GM21360 (cell line): ENCODE measurements around the gene SPRTN.
"Not testable (repeated sequence)": the region's sequence is repeated elsewhere in the genome, so short reads cannot be mapped to it uniquely, and the experiment has no call there.

Source experiments
- ATAC-seq: cut with Tn5 transposase; IDR thresholded peaks from one replicate; pipeline ENCODE4 v1.9.1; 2021; ENCODE audit warnings: mild to moderate bottlenecking, moderate library complexity; ENCODE audit not compliant: unreplicated experiment

Gene SPRTN

DNA sequence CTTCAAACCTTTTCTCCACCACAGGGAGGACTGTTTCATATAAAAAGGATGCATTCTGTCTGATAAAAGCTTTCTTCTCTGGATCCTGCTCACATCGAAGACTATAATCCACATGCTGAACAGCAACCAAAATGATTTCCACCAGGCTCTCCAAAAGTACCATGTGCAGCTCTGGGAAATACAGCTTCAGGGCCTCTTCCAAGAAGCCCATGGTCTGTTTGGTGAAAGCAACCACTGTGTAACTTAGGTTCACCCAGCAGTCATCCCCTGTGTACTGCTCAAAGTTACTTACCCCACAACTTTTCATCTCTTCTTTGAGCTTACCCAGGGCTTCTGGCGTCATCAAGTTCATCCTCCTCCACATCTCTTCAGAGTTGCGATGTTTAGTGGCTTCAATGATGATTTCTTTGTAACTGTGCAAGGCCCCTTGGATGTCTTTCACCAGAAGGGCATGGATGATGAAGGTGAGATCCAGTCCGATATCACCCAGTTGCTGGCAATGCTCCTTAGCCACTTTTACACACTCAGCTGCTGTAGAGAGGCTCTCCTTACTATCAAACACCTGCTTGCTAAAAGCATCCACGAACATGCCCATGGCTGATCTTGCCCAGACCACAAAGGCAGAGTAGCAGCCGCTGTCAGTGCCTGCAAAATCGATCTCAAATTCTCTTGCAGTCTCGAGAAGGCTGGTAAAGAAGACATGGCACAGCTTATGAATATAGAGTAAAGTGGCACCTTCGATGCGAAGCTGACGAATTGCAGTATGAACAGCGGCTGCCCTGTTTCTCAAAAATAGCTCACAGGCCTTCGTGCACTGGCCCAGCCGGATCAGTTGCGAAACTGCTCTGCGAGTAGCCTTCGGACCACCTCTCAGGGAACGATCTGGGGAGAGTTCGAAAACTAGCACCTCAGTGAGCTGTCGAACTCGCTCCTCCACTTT lies 2.2 kb upstream of the SPRTN start:
- ATAC-seq: no peak

DNA sequence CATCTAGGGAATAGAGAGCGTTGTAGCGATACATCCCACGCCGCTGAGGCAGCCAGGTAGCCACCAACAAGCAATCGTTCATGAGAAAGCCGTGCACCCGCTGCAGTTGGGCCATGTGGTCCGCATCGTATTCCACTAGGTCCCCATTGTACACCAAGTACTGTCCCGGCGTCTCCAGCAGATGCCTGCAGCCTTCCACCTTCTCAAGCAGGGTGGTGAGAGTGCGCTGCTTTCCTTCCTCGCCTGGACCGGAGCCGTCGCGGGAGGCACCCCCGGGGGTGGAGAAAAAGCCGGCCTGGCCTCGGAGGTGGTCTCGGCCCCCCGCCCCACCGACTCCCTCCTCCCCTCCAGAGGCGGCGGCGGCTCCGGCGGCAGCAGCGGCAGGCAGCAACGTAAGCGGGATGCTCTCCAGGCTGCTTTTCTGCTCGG lies 1.0 kb upstream of the SPRTN start:
- peak; percentile 0 for ATAC-seq

DNA sequence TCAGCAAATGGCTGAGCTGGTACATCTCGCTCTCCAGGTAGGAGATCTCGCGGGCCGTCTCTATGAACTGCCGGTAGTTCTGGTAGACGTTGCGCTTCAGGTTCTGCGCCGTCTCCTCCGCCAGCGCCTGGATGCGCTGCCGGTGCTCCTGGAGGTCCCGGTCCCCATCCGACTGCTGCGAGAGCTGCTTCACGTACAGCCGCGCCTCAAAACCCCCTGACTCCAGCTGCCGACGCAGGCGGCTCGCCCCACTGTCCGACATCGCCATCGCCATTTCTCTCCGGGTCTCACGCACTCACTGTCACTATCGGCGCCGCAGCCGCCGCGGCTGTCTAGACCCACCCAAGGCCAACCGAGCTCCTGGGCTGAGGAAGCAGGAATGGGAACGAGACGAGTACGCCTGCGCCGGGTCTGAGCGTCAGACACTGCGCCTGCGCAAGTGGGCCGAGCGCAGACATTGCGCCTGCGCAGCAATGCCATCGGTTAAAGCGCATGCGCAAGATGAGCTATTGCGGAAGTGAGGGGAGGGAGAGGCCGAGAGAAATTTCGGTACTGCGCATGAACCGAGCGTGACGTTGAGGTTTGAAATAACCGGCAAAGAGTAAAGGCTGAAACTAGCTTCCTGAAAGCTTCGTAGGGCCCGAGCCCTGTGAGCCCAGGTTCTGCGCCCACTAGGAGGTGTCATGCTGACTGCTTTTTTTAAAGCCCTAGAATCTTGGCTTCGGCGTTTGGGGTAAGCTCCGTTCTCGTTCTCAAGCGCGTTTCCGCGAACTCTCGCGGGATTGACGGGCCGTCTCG lies 422 bp upstream of the SPRTN start, which contains the start of gene EXOC8:
TSS of gene EXOC8 (minus strand) at position 381 of the 798 bp plus-strand sequence. CDS start at position 274, 107 bp downstream.
- ATAC-seq: peak; percentile 74

DNA sequence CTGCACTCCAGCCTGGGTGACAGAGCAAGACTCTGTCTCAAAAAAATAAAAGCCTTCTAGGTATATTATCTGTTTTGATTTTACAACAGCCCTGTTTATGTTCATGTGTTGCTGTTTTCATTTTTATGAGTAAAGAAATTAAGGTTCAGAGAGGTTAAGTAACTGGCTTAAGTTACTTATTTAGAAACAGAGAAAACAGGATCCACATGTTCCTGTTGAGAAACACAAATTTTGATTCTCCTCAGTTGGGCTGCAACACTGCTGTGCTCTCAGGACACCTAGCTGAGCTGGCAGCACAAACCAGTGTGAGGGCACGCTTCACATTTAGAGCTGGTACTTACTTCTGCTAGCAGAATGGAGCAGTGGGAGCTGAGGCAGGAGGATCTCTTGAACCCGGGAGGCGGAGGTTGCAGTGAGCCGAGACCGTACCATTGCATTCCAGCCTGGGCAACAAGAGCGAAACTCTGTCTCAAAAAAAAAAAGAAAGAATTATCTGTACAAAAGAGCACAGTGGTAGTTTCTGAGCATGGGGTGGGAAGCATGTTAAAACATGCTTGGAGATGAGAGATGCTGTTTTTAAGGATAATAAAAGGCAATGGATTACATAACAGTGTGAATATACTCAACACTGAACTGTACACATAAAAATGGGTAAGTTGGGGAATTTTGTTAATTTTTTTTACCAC lies 2.4 kb downstream of the SPRTN start:
- ATAC-seq: no peak

DNA sequence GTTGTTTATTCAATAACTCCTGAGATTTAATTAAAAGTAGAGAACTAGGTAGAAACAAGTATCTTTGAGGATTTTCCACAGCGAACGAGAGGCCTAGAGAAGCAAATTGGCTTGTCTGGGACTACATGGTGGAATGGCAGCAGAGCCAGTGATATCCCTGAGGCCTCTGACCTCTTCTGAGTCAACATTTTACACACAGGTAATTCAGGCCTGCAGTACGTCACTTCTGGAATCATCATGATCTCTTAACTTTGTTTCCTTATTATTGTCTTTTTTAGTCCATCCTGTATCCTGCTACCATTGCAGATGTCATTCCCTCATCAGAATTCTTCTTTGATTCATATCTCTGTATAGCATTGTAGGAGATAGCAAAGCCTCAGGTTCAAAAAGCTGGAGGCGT lies 9.9 kb downstream of the SPRTN start:
- no peak for ATAC-seq

DNA sequence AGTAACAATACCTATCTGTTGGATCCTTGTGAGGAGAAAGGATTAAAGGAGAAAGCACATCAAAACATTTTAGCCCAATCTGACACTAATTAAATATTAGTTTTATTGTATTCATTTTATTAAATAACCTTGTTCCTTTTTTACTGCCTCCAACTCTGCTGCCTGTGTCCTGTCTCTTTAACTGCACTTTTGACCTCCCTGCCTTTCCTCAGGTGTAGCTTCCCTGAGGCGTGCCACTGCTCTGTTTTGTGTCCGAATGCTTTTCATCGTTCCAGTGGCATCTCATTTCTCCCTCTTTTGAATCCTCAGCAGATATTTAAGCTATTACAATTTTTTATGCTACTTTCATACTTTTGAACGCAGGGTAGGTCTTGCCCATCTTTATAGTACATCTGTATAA lies 10.3 kb downstream of the SPRTN start:
- ATAC-seq: no peak

DNA sequence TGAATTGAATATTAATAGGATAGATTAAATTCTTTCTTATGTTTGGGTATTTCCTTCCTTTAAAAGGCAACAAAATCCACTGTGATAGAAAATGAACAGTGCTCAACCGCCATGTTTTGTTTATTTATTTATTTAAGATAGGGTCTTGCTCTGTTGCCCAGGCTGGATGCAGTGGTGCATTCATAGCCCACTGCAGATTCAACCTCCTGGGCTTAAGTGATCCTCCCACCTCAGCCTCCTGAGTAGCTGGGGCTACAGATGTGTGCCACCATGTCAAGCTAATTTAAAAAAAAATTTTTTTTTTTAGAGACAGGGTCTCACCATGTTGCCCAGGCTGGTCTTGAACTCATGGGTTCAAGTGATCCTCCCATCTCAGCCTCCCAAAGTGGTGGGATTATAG lies 10.8 kb downstream of the SPRTN start:
- ATAC-seq: not testable (repeated sequence)

DNA sequence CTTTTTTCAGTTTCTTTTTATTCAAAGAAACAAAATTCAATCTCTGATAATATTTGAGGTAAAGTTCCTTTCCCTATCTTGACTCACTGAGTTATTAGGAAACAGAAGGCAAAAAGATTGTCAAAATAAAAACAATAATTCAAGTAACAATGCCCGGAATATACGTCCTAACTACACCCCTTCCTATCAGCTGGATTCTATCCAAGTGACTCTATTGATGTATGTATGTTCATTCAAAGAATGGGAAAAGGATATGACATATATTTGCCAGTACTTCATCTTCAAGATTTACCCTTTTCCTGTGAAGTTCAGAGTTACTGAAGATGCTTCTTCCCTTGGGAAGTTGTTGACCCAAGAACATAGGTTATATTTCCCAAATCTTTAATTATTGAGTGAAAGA lies 13.7 kb downstream of the SPRTN start:
- ATAC-seq: no peak

DNA sequence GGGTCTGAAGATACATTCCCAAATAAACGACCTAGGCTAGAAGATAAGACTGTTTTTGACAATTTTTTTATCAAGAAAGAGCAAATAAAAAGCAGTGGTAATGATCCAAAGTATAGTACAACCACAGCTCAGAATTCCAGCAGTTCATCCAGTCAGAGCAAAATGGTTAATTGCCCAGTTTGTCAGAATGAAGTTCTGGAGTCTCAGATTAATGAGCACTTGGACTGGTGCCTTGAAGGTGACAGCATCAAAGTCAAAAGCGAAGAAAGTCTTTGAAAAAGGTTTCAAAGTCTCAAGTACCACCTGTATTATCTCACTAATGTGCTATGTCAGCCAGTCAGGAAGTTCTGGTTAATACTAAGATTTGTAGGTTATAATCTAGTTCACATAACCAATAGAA lies 15.0 kb downstream of the SPRTN start:
- no peak for ATAC-seq

DNA sequence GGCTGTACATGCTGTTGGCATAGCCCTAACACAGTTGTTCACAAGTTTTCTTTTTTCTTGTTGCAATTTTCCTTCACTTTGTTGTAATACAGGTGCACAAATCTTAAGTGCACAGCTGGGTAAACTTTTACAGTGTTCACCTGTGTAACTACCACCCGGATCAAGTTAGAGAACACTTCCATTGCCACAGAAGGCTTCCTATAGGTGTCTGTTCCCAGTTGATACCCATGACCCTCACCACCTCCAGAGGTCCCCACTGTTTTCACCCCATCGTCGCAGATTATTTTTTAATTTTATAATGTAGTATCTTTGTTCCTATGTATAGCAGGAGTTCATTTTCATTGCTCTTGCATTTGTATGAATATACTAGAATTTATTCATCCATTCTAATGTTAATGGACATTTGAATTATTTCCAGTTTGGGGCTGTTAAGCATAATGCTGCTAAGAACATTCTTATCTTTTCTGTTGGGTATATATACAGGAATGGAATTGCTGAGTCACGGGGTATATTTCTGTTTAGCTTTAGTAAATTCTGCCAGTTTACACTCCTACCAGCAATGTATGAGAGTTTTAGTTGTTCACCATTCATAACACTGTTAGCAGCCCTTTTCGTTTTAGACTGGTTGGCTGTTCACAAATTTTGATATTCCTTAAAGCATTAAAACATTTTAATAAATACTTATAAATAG lies 16.4 kb downstream of the SPRTN start:
- no peak for ATAC-seq

DNA sequence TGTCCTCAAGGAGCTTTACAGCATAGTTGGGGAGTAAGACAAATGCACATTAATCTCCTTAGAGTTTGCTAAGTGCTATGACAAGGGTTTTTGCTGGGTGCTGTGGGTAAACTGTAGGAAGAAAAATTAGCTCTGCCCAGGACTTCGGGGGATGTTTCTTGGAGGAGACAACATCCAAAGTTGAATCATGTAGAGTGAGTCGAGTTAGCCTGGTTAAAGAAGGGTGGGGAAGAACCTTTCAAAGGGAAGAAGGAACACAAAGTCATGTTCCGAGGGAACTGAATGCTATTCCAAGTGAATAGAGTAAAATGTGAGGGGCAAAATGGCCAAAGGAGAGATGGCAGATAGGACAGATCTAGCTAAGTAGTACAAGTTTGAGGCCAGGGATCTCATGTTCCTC lies 17.1 kb downstream of the SPRTN start:
- ATAC-seq: no peak

DNA sequence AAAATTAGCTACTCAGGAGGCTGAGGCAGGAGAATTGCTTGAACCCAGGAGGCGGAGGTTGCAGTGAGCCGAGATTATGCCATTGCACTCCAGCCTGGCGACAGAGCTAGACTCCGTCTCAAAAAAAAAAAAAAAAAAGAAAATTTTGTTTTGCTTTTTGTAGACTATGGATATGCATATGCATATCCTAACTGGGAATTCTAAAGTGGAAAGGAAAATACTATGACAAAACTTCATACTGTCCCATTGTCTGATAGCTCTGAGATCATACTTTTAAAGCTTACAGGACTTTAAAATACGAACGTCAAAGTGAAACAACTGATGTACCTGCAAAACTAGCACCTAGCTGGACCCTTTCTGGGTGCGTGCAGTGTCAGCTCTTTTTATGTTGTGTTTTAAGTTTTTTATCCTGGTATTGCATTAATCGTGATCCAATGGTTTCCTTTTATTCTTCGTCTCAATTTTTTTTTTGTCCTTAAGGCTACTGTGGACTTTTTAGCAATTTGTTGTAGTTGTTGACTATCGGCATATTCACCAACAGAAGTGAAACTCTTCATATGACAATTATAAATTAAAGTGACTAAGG lies 19.2 kb downstream of the SPRTN start:
- peak; percentile 11 for ATAC-seq

DNA sequence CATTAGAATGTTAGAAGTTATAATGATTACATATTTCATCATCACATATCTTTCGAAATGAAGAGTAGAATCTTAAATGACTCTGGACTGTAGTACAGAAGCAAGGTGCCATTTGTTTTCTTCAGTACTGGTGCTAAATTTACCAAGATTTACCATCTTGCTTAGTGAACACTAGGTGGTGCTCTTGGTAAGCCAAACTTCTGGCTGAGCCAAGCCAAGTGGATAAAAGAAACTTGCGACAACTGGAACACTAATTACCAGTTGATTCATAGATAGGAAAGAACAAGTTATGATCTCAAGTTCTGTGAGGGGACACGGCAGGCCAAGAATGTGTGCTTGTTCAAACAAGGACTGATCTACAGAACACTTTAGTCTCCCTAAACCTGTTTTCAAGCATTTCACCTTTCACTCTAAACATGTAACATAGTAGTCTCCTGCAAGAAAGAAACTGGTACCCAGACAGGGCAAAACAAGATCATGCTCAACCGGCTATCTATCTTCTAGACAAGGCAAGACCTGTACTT lies 19.8 kb downstream of the SPRTN start:
- ATAC-seq: peak; percentile 86

DNA sequence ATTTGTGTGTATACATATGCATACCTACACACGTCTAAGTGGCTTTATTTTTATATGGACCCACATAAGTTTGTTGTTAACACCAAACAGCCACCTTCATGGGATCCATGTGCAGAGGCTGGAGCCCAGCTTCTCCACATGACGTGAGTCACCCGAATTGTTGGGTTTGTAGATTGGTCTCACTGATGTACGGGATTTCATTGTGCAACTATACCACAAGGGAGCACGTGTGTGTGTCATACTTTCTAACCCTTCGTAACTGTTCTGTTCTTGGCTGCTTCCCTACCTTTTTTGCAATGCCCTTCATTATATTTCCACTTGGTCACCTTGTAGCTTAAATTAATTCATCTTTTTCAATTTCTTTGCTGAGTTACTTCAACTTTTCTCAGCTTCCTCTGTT lies 21.0 kb downstream of the SPRTN start:
- ATAC-seq: no peak

DNA sequence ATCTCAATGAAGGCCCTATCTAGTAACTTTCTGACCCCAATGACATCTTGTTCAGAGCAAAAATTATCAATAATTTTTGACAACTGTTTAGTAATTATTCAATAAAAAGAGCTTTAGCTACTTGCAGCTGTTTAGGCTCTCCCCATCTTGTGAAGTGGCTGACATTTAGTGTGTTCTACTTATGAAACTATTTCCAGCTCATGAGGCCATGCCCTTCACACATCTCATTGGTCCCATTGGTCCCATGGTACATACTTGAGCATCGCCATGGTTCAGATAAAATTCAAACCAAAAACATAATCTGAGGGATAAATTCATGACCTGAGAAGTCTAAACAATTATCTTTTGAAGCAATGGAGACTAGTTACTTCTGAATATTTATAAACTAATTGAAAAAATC lies 24.2 kb downstream of the SPRTN start:
- no peak for ATAC-seq

DNA sequence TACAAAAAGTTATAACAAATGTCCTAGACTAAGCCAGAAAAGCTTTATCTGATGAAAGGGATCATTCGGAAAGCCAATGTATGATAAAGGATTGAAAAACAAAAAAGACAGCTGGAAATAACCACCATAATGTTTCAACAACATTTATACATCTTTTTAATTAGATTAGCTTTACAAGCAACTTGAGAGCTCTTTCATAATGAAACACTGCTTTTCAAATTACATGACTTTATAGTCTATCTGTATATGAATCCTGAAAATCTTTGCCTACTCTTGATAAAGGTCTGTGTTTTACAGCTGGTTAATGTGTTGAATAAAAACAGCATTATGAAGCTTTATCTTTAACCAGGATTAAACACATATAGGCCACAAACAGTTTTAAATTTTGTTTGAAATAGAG lies 25.5 kb downstream of the SPRTN start:
- ATAC-seq: no peak

DNA sequence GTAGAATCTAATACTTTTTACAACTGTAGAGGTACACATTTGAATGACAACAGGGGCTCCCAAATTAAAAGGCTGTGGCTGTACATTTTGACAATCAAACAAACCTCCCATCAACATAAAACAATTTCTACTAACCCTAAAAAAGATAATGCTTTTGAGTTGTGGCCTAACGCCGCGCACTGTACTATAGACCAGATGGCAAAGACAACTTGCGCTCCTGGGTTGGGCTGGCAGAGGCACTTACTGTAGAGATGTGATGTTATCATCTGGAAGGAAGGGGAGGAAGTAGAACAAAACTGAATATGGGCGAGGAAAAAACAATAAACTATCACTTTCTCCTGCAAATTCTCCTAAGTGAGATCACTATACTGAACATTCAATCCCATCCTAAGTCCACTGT lies 26.1 kb downstream of the SPRTN start:
- no peak for ATAC-seq

DNA sequence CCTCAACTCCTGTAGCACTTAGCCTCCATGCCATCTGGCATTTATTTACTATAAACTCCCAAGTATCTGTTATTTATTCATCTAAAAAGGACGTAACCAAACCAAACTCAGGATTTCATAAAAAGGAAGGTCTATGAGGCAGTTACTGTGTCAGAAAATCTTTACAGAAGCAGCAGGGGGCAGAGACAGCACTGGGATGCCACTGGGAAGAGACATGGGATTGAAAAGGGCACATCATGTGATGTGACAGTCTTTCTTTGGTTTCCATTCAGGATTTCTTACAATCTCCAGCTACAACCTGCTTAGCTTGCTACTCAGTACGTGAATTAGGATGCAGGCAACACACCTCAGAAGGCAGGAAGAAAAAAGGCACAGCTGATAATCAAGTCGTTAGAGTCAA lies 31.2 kb downstream of the SPRTN start:
- ATAC-seq: no peak

DNA sequence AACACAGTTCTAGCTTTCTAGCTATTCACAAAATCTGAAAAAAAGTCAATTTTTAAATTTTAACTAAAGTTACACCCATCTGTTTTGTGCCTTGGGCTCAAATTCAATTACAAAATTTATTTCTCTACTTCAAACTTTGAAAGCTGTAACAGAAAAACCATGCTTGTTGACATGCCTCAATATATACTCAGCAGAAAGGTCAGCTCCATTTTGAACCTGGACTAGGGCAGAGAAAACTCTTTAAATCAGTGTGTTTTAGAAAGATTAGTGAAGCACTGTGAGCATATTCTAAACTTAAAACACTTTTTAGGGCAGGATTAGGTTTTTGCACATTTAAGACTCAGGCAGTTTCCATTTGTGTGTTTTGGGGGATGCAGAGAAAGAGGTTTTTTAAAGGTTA lies 34.4 kb downstream of the SPRTN start:
- ATAC-seq: no peak

DNA sequence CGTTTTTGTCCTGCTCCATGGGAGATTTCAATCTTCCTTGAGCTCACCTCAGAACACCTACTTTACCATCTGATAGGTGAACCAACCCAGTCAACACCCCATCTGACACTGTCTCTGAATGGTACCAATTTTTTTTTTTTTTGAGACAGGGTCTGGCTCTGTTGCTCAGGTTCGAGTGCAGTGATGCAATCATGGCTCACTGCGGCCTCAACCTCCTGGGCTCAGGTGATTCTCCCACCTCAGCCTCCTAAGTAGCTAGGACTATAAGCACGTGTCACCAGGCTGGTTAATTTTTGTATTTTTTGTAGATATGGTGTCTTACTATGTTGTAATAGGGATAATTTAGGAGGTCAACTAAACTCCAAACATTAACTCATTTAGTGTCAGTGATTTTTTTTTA lies 36.3 kb downstream of the SPRTN start:
- ATAC-seq: no peak
